NB4 (cell line): ENCODE measurements around the gene DGKE.

Experiments used
- POLR2A ChIP-seq: IDR thresholded peaks from 2 replicates; pipeline ENCODE4 v1.6.1; 2011; ENCODE audit warnings: mild to moderate bottlenecking; ENCODE audit not compliant: insufficient read length; ENCODE audit errors: extremely low read depth
- TF ChIP-seq, protein P1 (sequence below): IDR thresholded peaks from 2 replicates; pipeline ENCODE4 v1.6.1; 2011; ENCODE audit warnings: low read depth, low read length
- TF ChIP-seq, protein P2 (sequence below): IDR thresholded peaks from one replicate; pipeline ENCODE4 v1.5.1; 2012; ENCODE audit warnings: low read depth, low read length

DNA sequence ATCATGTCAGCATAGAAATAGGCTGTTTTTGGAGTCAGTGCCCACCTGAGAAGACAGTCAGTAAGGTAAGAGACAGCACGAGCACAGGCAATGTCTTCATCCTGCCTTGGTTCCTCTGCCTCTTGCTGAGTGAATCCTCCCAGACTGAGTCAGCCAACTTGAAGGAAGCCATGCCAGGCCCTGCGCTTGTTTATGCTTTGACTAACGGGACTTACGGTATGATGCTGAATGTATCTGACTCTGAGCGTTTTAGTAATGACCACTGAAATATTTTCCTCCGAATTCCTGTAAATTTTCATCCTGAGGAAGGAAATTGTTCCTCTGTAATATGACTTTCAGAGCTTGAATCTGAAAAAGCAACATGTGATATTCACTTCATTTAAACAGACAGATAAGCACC lies 18.2 kb upstream of the DGKE start:
- TF ChIP-seq, protein P1, sequence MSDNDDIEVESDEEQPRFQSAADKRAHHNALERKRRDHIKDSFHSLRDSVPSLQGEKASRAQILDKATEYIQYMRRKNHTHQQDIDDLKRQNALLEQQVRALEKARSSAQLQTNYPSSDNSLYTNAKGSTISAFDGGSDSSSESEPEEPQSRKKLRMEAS = no peak
- TF ChIP-seq, protein P2, sequence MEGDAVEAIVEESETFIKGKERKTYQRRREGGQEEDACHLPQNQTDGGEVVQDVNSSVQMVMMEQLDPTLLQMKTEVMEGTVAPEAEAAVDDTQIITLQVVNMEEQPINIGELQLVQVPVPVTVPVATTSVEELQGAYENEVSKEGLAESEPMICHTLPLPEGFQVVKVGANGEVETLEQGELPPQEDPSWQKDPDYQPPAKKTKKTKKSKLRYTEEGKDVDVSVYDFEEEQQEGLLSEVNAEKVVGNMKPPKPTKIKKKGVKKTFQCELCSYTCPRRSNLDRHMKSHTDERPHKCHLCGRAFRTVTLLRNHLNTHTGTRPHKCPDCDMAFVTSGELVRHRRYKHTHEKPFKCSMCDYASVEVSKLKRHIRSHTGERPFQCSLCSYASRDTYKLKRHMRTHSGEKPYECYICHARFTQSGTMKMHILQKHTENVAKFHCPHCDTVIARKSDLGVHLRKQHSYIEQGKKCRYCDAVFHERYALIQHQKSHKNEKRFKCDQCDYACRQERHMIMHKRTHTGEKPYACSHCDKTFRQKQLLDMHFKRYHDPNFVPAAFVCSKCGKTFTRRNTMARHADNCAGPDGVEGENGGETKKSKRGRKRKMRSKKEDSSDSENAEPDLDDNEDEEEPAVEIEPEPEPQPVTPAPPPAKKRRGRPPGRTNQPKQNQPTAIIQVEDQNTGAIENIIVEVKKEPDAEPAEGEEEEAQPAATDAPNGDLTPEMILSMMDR = no peak
- no peak for TF ChIP-seq POLR2A
